ENCODE results near the gene SLC10A1.

- no peak for TF ChIP-seq CTCF (conservative IDR thresholded peaks at IDR 0.05; ENCODE audit: low read depth, low read length)
- no peak for TF ChIP-seq EZH2 (IDR thresholded peaks at IDR 0.05; ENCODE audit: low read length, unreplicated experiment)
- no peak for TF ChIP-seq EZH2phosphoT487 (IDR thresholded peaks at IDR 0.05; ENCODE audit: borderline replicate concordance, low read length)
Observed at GRCh38 chr14:69727860-69728259, 69.2 kb downstream of the SLC10A1 start.
